ENCODE measurements around the gene PGAM2. TPM values are rescaled to one million over a fixed set of nuclear protein-coding genes. Genes with fewer than 3 reads are reported as not detected.
A peak's percentile ranks its signal among the peaks of the same experiment; 100 is the strongest.

Gene PGAM2
- total RNA-seq, 1 experiment from 2014 or later = 0.27 TPM

DNA sequence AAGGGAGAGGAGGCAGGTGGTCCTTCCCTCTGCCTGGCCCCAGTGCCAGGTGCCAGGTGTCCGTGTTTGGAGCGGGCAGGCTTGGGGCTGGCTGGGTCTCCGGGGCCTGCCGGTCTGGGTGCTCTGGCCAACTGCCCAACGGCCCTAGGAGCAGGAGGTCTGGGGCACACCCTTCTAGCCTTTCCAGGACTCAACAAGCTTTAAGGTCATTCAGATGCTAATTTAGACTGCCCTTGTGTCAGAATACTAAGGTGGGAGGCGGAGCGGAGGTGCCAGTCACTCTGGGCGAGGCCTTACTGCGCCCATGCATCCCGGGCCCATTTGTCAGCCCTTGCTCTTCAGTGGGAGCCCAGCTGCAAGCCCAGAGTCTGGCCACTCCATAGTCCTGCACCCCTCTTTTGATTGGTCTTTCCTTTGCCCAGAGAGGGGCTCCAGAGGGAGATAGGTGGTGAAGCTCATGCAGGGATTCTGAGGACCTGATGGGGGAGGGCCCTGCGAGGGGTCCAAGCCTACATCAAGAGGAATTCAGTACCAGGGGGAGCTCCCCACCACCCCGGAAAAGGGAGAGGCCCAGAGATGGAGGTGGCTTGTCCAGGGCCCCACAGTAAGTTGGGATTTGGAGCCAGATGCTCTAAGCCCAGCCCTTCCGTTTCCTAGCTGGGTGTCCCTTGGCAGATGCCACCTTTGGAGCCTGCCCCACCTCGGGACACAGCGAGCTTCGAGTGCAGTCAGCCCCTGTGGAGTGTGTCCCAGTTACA lies 1.3 kb downstream of the PGAM2 start:
- H4K20me1 ChIP-seq (ENCODE audit: insufficient read depth) = no peaks in the 10 kb centered on the region
- intact Hi-C loops (cut with micrococcal nuclease) = no loop called here
- H3K79me2 ChIP-seq (ENCODE audit: insufficient read depth, low read length) = no peaks in the 10 kb centered on the region
- H3K27ac ChIP-seq (ENCODE audit: low read depth, low read length) = no peak overlapping the region
- ChIA-PET CTCF (interaction anchor here (1.1 kb wide), 1 partner anchor 44 kb away, joined by 3 read pairs; no protein-coding TSS in a partner anchor), RAD21 (ENCODE audit: low non-redundant PET in 1 of 2, low total read pairs in 2 of 2, uncharacterized antibody in 2 of 2, unreplicated experiment in 2 of 2) (no interaction called here), POLR2A (no interaction called here)
- H3K9ac ChIP-seq (ENCODE audit: low read length) = no peak overlapping the region
- no peak for ATAC-seq
- H3K36me3 ChIP-seq (ENCODE audit: control insufficient read depth in 1 of 2, insufficient read depth in 2 of 2, low read length in 2 of 2) = peaks cover 2 to 20% of the 10 kb centered on the region in 2 experiments; a peak in 3 of 4 replicates
- no peak overlapping the region for H2AFZ ChIP-seq (ENCODE audit: low read depth, low read length, poor library complexity, severe bottlenecking)
- no peak overlapping the region for H3K4me3 ChIP-seq (replicated peaks in 1 of 2; ENCODE audit: low read depth in 1 of 2, low read length in 2 of 2)
- no peak overlapping the region for H3K4me2 ChIP-seq (ENCODE audit: low read length)
- H3K4me1 ChIP-seq (ENCODE audit: control insufficient read depth in 1 of 2, insufficient read depth in 2 of 2, low read length in 2 of 2) = peaks cover 0 to 6% of the 10 kb centered on the region in 2 experiments; a peak in 1 of 4 replicates
- DNase-seq (ENCODE audit: low read depth, low spot score) = no peak
- no TSS peak for BruUV-seq (replicated peaks)
- no peaks in the 10 kb centered on the region for H3K27me3 ChIP-seq (ENCODE audit: insufficient read depth, low read length)
- TF ChIP-seq ELF1 (IDR thresholded peaks at IDR 0.05; ENCODE audit: borderline replicate concordance, low read depth) (no peak), SIN3A (IDR thresholded peaks at IDR 0.05; ENCODE audit: low read depth) (no peak), POLR2AphosphoS5 (IDR thresholded peaks at IDR 0.05; ENCODE audit: low read depth, low read length) (0 out of 2 replicates have a peak, but pooled peaks have one; percentile 2)
- H3K9me2 ChIP-seq (ENCODE audit: insufficient read depth) = no peaks in the 10 kb centered on the region
- no peaks in the 10 kb centered on the region for H3K9me3 ChIP-seq (ENCODE audit: control insufficient read depth in 1 of 2, insufficient read depth in 1 of 2, low read depth in 1 of 2, low read length in 2 of 2)

DNA sequence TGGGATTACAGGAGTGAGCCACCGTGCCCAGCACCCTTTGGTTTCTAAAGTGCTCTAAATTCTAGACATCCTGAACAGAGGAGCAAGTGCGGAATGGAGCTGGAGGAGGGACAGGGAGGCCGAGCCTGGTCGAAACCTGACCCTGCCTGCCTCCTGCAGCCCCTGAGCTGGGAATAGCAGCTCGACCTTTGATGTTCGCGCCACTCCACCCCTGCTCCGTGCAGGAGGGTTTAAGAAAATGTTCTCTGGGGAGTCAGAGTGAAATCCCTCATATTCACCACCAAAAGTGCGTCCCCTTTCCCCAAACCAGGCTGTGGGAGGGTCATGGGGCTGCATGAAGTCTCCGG lies 1.8 kb downstream of the PGAM2 start:
- H3K27ac ChIP-seq (ENCODE audit: low read depth, low read length) = no peak overlapping the region
- H4K20me1 ChIP-seq (ENCODE audit: insufficient read depth) = no peaks in the 10 kb centered on the region
- no peak for TF ChIP-seq SIN3A (IDR thresholded peaks at IDR 0.05; ENCODE audit: low read depth)
- intact Hi-C loops (cut with micrococcal nuclease) = no loop called here
- no peak overlapping the region for H2AFZ ChIP-seq (ENCODE audit: low read depth, low read length, poor library complexity, severe bottlenecking)
- no peak overlapping the region for H3K4me2 ChIP-seq (ENCODE audit: low read length)
- peaks cover 0 to 6% of the 10 kb centered on the region in 2 experiments; a peak in 1 of 4 replicates for H3K4me1 ChIP-seq (ENCODE audit: control insufficient read depth in 1 of 2, insufficient read depth in 2 of 2, low read length in 2 of 2)
- DNase-seq (ENCODE audit: low read depth, low spot score) = no peak
- H3K27me3 ChIP-seq (ENCODE audit: insufficient read depth, low read length) = no peaks in the 10 kb centered on the region
- no peak overlapping the region for H3K9ac ChIP-seq (ENCODE audit: low read length)
- no peak overlapping the region for H3K4me3 ChIP-seq (replicated peaks in 1 of 2; ENCODE audit: low read depth in 1 of 2, low read length in 2 of 2)
- ATAC-seq = no peak
- no peaks in the 10 kb centered on the region for H3K79me2 ChIP-seq (ENCODE audit: insufficient read depth, low read length)
- ChIA-PET RAD21 (ENCODE audit: low non-redundant PET in 1 of 2, low total read pairs in 2 of 2, uncharacterized antibody in 2 of 2, unreplicated experiment in 2 of 2) (no interaction called here), POLR2A (no interaction called here), CTCF (interaction anchor here (1.1 kb wide), 1 partner anchor 44 kb away, joined by 3 read pairs; no protein-coding TSS in a partner anchor)
- no TSS peak for BruUV-seq (replicated peaks)
- peaks cover 8 to 22% of the 10 kb centered on the region in 2 experiments; a peak in 3 of 4 replicates for H3K36me3 ChIP-seq (ENCODE audit: control insufficient read depth in 1 of 2, insufficient read depth in 2 of 2, low read length in 2 of 2)
- no peaks in the 10 kb centered on the region for H3K9me3 ChIP-seq (ENCODE audit: control insufficient read depth in 1 of 2, insufficient read depth in 1 of 2, low read depth in 1 of 2, low read length in 2 of 2)
- no peaks in the 10 kb centered on the region for H3K9me2 ChIP-seq (ENCODE audit: insufficient read depth)

All from HCT116 (cell line).